Brain microvascular endothelial cell (primary cell): ENCODE measurements around the gene SLC9A8.

Experiments
- DNase-seq: peaks from one replicate; pipeline ENCODE4 v3.0.0-alpha.2; 2020
- H3K27ac ChIP-seq: fragments of 250-450 bp; sonication (Bioruptor Pico); 2 replicates; pipeline ENCODE4 v1.5.1; 2020; ENCODE audit warnings: mild to moderate bottlenecking, moderate library complexity
- H3K27me3 ChIP-seq: fragments of 250-450 bp; sonication (Bioruptor Pico); replicated peaks from 2 replicates; pipeline ENCODE4 v1.5.1; 2020; ENCODE audit warnings: mild to moderate bottlenecking
- H3K36me3 ChIP-seq: fragments of 250-450 bp; sonication (Bioruptor Pico); replicated peaks from 2 replicates; pipeline ENCODE4 v1.5.1; 2020; ENCODE audit warnings: mild to moderate bottlenecking
- H3K4me3 ChIP-seq: 2 replicates; pipeline ENCODE4 v1.5.1; 2011; ENCODE audit warnings: low read depth, mild to moderate bottlenecking, control low read depth, low read length, moderate library complexity
- CTCF ChIP-seq: IDR thresholded peaks from 2 replicates; pipeline ENCODE4 v1.5.1; 2011; ENCODE audit warnings: low read depth, mild to moderate bottlenecking, moderate library complexity, low read length, control low read depth, inconsistent platforms; ENCODE audit errors: missing control alignments
- in situ Hi-C: cut with HindIII; loops from 2 replicates; pipeline ENCODE4 v1.10.0; 2017; ENCODE audit warnings: low sequenced_read_pairs, low pct_ligation_motif_present

SLC9A8 gene

GRCh38 chr20:49812507-49813304 lies at the start of gene SLC9A8:
SLC9A8 (plus strand) TSS chr20:49812828; CDS start chr20:49812923, 95 bp downstream.
- no peaks in the 10 kb centered on the region for H3K27me3 ChIP-seq
- peak; percentile 35 for TF ChIP-seq CTCF
- peak within 1 kb of the TSS; percentile 79 for H3K27ac ChIP-seq
- DNase-seq = peak; percentile 80
- in situ Hi-C loops = no loop called here
- peak within 1 kb of the TSS; percentile 79 for H3K4me3 ChIP-seq
- H3K36me3 ChIP-seq = peaks cover 2% of the 10 kb centered on the region

GRCh38 chr20:49762940-49763766 lies 49.5 kb upstream of the SLC9A8 start:
- H3K27ac ChIP-seq = no peak overlapping the region
- no peak for DNase-seq
- no peaks in the 10 kb centered on the region for H3K27me3 ChIP-seq
- no peak for TF ChIP-seq CTCF
- in situ Hi-C loops = no loop called here
- H3K4me3 ChIP-seq = no peak overlapping the region
- no peaks in the 10 kb centered on the region for H3K36me3 ChIP-seq

- no peak for TF ChIP-seq CTCF
- no peak overlapping the region for H3K27ac ChIP-seq
These were observed 47.3 kb upstream of the SLC9A8 start for GRCh38 chr20:49765413-49765736.

GRCh38 chr20:49765846-49766541 lies 46.6 kb upstream of the SLC9A8 start:
- no peaks in the 10 kb centered on the region for H3K36me3 ChIP-seq
- in situ Hi-C loops = no loop called here
- TF ChIP-seq CTCF = no peak
- no peaks in the 10 kb centered on the region for H3K27me3 ChIP-seq
- no peak overlapping the region for H3K4me3 ChIP-seq
- H3K27ac ChIP-seq = no peak overlapping the region
- DNase-seq = no peak

More at GRCh38 chr20:49765413-49765736, 47.3 kb upstream of the SLC9A8 start:
- no peak for DNase-seq
- H3K4me3 ChIP-seq = no peak overlapping the region
- no peaks in the 10 kb centered on the region for H3K36me3 ChIP-seq
- no peaks in the 10 kb centered on the region for H3K27me3 ChIP-seq
- in situ Hi-C loops = no loop called here

- no peaks in the 10 kb centered on the region for H3K36me3 ChIP-seq
- in situ Hi-C loops = no loop called here
- H3K27ac ChIP-seq = no peak overlapping the region
- DNase-seq = no peak
- H3K27me3 ChIP-seq = no peaks in the 10 kb centered on the region
- TF ChIP-seq CTCF = no peak
- no peak overlapping the region for H3K4me3 ChIP-seq
These were observed 45.6 kb upstream of the SLC9A8 start for GRCh38 chr20:49766979-49767521.
